ENCODE results near the gene ANKS1B. TPM values are rescaled to one million over a fixed set of nuclear protein-coding genes. Genes with fewer than 3 reads are reported as not detected.

ANKS1B gene
- total and polyA plus RNA-seq, 11 donors: 0.62 to 5.8 (median 1.8) TPM

GRCh38 chr12:99383258-99383657, 601.5 kb downstream of the ANKS1B start:
- WGBS, 4 donors: 75 to 91% (median 85%) methylated on average over 4 of the region's 4 CpGs
- H3K27ac ChIP-seq: no peak overlapping the region
- H3K4me1 ChIP-seq: no peaks in the 10 kb centered on the region
- no peaks in the 10 kb centered on the region for H3K27me3 ChIP-seq
- no peak for TF ChIP-seq CTCF (IDR thresholded peaks at IDR 0.05)
- TF ChIP-seq POLR2A (IDR thresholded peaks at IDR 0.05): no peak
- no peaks in the 10 kb centered on the region for H3K9me3 ChIP-seq
- H3K4me3 ChIP-seq: no peak overlapping the region
- intact Hi-C loops (cut with DNase I): no loop called here
- ATAC-seq (no peak), DNase-seq (no peak)
- H3K36me3 ChIP-seq: no peaks in the 10 kb centered on the region

GRCh38 chr12:99381992-99382391, 602.7 kb downstream of the ANKS1B start:
- no peak overlapping the region for H3K4me3 ChIP-seq
- DNase-seq (no peak), ATAC-seq (no peak)
- no peaks in the 10 kb centered on the region for H3K9me3 ChIP-seq
- H3K27ac ChIP-seq: no peak overlapping the region
- H3K4me1 ChIP-seq: no peaks in the 10 kb centered on the region
- 72 to 80% (median 76%) methylated on average over 2 of the region's 2 CpGs for whole genome bisulfite sequencing, 4 donors
- intact Hi-C loops (cut with DNase I): no loop called here
- TF ChIP-seq CTCF (IDR thresholded peaks at IDR 0.05): no peak
- TF ChIP-seq POLR2A (IDR thresholded peaks at IDR 0.05): no peak
- H3K36me3 ChIP-seq: no peaks in the 10 kb centered on the region
- no peaks in the 10 kb centered on the region for H3K27me3 ChIP-seq

GRCh38 chr12:99380701-99381100, 604.0 kb downstream of the ANKS1B start:
- TF ChIP-seq POLR2A (IDR thresholded peaks at IDR 0.05) (no peak), CTCF (IDR thresholded peaks at IDR 0.05) (no peak)
- Histone ChIP-seq H3K9me3 (no peaks in the 10 kb centered on the region), H3K36me3 (no peaks in the 10 kb centered on the region), H3K4me1 (no peaks in the 10 kb centered on the region), H3K27ac (no peak overlapping the region), H3K4me3 (no peak overlapping the region), H3K27me3 (no peaks in the 10 kb centered on the region)
- DNase-seq (no peak), ATAC-seq (no peak)
- 65 to 85% (median 71%) methylated on average over 1 of the region's 1 CpG for WGBS, 4 donors
- intact Hi-C loops (cut with DNase I): no loop called here

- intact Hi-C loops (cut with DNase I): no loop called here
- WGBS, 4 donors: 60 to 77% (median 70%) methylated on average over 1 of the region's 1 CpG
- no peak overlapping the region for H3K4me3 ChIP-seq
- no peaks in the 10 kb centered on the region for H3K27me3 ChIP-seq
- no peak for DNase-seq
- no peak overlapping the region for H3K27ac ChIP-seq
- H3K9me3 ChIP-seq: no peaks in the 10 kb centered on the region
- no peak for ATAC-seq
- TF ChIP-seq POLR2A (IDR thresholded peaks at IDR 0.05) (no peak), CTCF (IDR thresholded peaks at IDR 0.05) (no peak)
- no peaks in the 10 kb centered on the region for H3K36me3 ChIP-seq
- H3K4me1 ChIP-seq: no peaks in the 10 kb centered on the region
These were observed 610.7 kb downstream of the ANKS1B start for GRCh38 chr12:99374023-99374422.
